ENCODE data around the gene KCNK10. TPM values are rescaled to one million over a fixed set of nuclear protein-coding genes. Genes with fewer than 3 reads are reported as not detected.

KCNK10 gene
- total and polyA plus RNA-seq, 7 donors = under 0.01 to 0.60 (median 0.28) TPM; not detected in 1

DNA sequence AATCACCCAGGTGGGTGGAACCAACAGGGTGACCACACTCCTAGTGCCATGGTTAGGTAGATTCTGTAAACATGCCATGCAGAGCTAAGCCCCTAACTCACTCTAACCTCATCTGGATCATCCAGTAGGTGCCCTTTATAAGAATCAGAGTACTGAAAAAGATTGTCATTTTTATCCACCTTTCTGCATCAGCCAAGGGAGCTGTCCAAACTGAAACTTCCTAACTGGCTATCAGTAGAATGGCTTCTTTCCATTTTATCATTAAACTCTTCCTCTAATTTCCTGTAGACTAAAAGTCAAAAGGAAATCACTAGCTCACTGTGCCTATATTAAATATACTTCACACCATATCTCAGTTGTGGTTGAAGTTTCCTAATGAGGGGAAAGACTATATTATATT, 6.5 kb downstream of the KCNK10 start:
- H3K4me1 ChIP-seq = no peaks in the 10 kb centered on the region
- H3K27me3 ChIP-seq = peaks cover 0 to 29% (median 0%) of the 10 kb centered on the region in 3 donors
- no peak overlapping the region for H3K4me3 ChIP-seq
- no peak overlapping the region for H3K27ac ChIP-seq
- intact Hi-C loops (cut with DNase I) = no loop called here
- TF ChIP-seq, protein P1, sequence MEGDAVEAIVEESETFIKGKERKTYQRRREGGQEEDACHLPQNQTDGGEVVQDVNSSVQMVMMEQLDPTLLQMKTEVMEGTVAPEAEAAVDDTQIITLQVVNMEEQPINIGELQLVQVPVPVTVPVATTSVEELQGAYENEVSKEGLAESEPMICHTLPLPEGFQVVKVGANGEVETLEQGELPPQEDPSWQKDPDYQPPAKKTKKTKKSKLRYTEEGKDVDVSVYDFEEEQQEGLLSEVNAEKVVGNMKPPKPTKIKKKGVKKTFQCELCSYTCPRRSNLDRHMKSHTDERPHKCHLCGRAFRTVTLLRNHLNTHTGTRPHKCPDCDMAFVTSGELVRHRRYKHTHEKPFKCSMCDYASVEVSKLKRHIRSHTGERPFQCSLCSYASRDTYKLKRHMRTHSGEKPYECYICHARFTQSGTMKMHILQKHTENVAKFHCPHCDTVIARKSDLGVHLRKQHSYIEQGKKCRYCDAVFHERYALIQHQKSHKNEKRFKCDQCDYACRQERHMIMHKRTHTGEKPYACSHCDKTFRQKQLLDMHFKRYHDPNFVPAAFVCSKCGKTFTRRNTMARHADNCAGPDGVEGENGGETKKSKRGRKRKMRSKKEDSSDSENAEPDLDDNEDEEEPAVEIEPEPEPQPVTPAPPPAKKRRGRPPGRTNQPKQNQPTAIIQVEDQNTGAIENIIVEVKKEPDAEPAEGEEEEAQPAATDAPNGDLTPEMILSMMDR (IDR thresholded peaks at IDR 0.05) = no peak
- TF ChIP-seq POLR2A (IDR thresholded peaks at IDR 0.05) = no peak
- TF ChIP-seq EP300 (IDR thresholded peaks at IDR 0.05) = no peak
- TF ChIP-seq POLR2AphosphoS5 (IDR thresholded peaks at IDR 0.05) = no peak
- peaks cover 0 to 5% (median 0%) of the 10 kb centered on the region in 4 donors for H3K9me3 ChIP-seq
- no peak for DNase-seq
- no peaks in the 10 kb centered on the region for H3K36me3 ChIP-seq

DNA sequence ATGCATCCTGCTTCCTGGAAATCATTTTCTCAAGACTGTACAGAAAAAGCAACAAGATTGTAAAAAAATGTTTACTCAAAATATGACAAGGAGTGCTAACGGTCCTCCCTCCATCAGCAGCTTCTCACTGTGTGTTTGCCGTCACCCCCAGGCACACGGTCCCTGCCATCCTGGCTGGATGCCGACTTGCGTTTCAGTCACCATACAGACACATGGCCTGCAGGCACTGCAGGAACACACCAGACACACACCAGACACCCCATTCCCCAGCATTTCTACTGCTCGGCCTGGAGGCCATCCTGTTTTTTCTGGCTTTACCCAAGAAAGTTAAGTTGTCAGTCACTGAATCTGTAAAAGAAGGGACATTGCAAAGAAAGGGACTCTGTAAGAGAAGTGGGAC, 10.8 kb downstream of the KCNK10 start:
- TF ChIP-seq POLR2A (IDR thresholded peaks at IDR 0.05) (no peak), EP300 (IDR thresholded peaks at IDR 0.05) (no peak), POLR2AphosphoS5 (IDR thresholded peaks at IDR 0.05) (no peak)
- TF ChIP-seq, protein P1 (IDR thresholded peaks at IDR 0.05) = no peak
- Histone ChIP-seq H3K4me1 (no peaks in the 10 kb centered on the region), H3K36me3 (no peaks in the 10 kb centered on the region), H3K9me3 (peaks cover 0 to 5% (median 0%) of the 10 kb centered on the region in 4 donors), H3K27ac (no peak overlapping the region), H3K4me3 (no peak overlapping the region), H3K27me3 (peaks cover 0 to 14% (median 0%) of the 10 kb centered on the region in 3 donors)
- 77 to 79% methylated on average over 6 of the region's 6 CpGs for WGBS, 2 donors
- intact Hi-C loops (cut with DNase I) = no loop called here
- no peak for DNase-seq

DNA sequence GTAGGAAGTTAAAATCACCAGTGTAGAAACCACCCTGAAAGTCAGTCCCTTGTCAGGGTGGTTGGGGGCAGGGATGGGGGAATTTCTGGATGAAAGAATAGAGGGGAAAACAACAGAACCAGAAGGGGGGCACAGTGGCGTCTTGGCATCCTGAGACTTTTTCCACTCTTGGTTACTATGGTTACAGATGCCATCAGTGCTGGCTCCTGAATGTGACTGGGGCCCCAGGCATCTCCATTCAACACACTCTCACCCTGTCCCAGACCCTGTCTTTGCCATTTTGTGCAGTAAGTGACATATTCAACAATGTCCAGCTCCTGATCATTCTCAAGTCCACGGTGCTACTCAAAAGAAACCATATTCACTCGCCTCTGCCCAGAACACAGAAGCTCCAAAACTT, 11.3 kb downstream of the KCNK10 start:
- no peak overlapping the region for H3K27ac ChIP-seq
- H3K36me3 ChIP-seq = no peaks in the 10 kb centered on the region
- H3K27me3 ChIP-seq = peaks cover 0 to 9% (median 0%) of the 10 kb centered on the region in 3 donors
- intact Hi-C loops (cut with DNase I) = no loop called here
- peaks cover 0 to 5% (median 0%) of the 10 kb centered on the region in 4 donors for H3K9me3 ChIP-seq
- 80 to 84% methylated on average over 3 of the region's 3 CpGs for WGBS, 2 donors
- TF ChIP-seq EP300 (IDR thresholded peaks at IDR 0.05) (no peak), POLR2A (IDR thresholded peaks at IDR 0.05) (no peak), POLR2AphosphoS5 (IDR thresholded peaks at IDR 0.05) (no peak)
- TF ChIP-seq, protein P1 (IDR thresholded peaks at IDR 0.05) = no peak
- no peak for DNase-seq
- no peaks in the 10 kb centered on the region for H3K4me1 ChIP-seq
- no peak overlapping the region for H3K4me3 ChIP-seq

DNA sequence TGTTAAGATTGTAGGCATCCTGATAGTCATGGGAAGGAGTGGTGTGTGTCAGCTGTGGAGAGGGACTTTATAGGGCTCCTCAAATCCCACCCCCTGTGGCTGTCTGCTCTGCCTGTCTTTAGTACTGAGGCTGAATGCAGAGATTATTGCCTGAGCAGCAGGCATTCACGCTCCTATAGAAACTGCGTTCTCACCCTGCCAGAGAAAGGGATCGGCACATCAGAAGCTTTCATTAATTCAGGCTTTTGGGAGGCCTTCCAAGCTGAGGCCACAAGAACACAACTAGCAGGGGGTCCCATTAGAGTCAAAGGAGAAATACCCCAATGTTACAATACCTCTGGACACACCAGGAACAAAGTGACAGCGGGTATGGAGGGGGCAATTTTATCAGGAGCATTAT, 12.6 kb downstream of the KCNK10 start:
- Histone ChIP-seq H3K27me3 (peaks cover 0 to 4% (median 0%) of the 10 kb centered on the region in 3 donors), H3K4me3 (no peak overlapping the region), H3K27ac (no peak overlapping the region), H3K4me1 (no peaks in the 10 kb centered on the region), H3K9me3 (peaks cover 0 to 5% (median 0%) of the 10 kb centered on the region in 4 donors), H3K36me3 (no peaks in the 10 kb centered on the region)
- no peak for DNase-seq
- intact Hi-C loops (cut with DNase I) = no loop called here
- WGBS, 2 donors = 71 to 83% methylated on average over 4 of the region's 4 CpGs
- TF ChIP-seq, protein P1 (IDR thresholded peaks at IDR 0.05) = no peak
- TF ChIP-seq POLR2A (IDR thresholded peaks at IDR 0.05) (no peak), POLR2AphosphoS5 (IDR thresholded peaks at IDR 0.05) (no peak), EP300 (IDR thresholded peaks at IDR 0.05) (no peak)

DNA sequence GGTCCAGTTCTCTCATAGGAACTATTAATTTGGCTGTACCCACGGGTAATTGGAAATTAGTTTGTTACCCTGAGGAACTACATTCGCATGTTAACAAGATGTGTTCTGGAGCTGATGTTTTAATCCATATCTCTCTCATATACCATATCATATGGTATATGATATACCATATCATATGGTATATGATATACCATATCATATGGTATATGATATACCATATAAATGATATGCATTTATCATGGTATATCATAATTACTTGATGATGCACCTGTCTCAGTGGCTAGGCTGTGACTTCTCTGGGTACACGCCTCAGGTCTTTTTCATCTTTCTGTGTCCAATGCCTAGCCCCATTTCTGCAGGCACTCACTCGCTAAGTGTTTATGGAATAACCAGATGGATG, 13.0 kb downstream of the KCNK10 start:
- peaks cover 0 to 5% (median 0%) of the 10 kb centered on the region in 4 donors for H3K9me3 ChIP-seq
- 89 to 92% methylated on average over 4 of the region's 4 CpGs for WGBS, 2 donors
- H3K4me3 ChIP-seq = no peak overlapping the region
- no peak for DNase-seq
- TF ChIP-seq EP300 (IDR thresholded peaks at IDR 0.05) (no peak), POLR2AphosphoS5 (IDR thresholded peaks at IDR 0.05) (no peak), POLR2A (IDR thresholded peaks at IDR 0.05) (no peak)
- TF ChIP-seq, protein P1 (IDR thresholded peaks at IDR 0.05) = no peak
- H3K4me1 ChIP-seq = no peaks in the 10 kb centered on the region
- H3K27me3 ChIP-seq = peaks cover 0 to 4% (median 0%) of the 10 kb centered on the region in 3 donors
- H3K27ac ChIP-seq = no peak overlapping the region
- no peaks in the 10 kb centered on the region for H3K36me3 ChIP-seq
- intact Hi-C loops (cut with DNase I) = no loop called here

Data from sigmoid colon (tissue), 7 donors.